ENCODE measurements around the gene CARD8. TPM values are rescaled to one million over a fixed set of nuclear protein-coding genes. Genes with fewer than 3 reads are reported as not detected.

The CARD8 gene
- total and polyA plus RNA-seq, 4 donors = 7.6 to 116 (median 32.3) TPM

DNA sequence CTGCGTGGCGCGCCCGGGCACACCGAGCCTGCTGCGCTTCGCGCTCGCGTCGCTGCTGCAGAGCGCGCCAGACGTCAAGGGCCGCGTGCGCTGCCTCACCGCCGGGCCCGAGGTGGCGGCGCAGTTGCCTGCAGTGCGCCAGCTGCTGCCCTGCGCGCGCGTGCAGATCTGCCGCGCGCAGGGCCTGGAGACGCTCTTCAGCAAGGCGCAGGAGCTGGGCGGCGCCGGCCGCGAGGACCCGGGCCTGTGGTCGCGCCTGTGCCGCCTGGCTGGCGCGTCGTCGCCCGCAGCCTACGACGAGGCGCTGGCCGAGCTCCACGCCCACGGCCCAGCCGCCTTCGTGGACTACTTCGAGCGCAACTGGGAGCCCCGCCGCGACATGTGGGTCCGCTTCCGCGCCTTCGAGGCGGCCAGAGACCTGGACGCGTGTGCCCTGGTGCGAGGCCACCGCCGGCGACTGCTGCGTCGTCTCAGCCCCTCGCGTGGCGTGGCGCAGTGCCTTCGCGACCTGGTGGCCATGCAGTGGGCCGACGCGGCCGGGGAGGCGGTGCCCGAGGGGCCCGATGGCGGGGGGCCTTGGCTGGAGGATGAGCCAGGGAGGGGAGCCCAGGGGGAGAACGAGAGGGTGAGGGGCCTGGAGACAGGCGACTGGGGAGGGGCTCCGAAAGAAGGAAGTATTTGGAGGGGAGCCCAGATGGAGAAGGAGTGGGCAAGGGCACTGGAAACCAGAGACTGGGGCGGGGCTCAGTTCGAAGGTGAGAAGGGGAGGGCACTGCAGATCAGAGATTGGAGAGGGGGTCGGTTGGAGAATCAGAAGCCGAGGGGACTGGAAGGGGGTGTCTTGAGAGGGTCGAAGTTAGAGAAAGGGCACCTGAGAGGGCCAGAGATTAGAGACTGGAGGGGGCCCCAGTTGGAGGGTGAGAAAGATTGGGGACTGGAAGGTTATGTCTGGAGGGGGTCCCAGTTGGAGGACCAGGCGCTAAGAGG lies 60.6 kb downstream of the CARD8 start:
- Histone ChIP-seq H3K27ac (ENCODE audit: low read depth in 1 of 2, low read length in 2 of 2) (no peak overlapping the region), H3K36me3 (ENCODE audit: control insufficient read depth in 1 of 2, insufficient read depth in 2 of 2, low read length in 1 of 2) (no peaks in the 10 kb centered on the region), H3K4me3 (ENCODE audit: low read length in 2 of 2) (no peak overlapping the region), H3K27me3 (ENCODE audit: control insufficient read depth in 1 of 2, insufficient read depth in 2 of 2, low read length in 1 of 2) (no peaks in the 10 kb centered on the region), H3K9me3 (ENCODE audit: control insufficient read depth, low read length) (no peaks in the 10 kb centered on the region), H3K4me1 (ENCODE audit: control insufficient read depth in 1 of 2, insufficient read depth in 2 of 2, low read length in 2 of 2) (no peaks in the 10 kb centered on the region)
- WGBS, 2 donors = 72 to 76% methylated on average over 94 to 95 of the region's 95 CpGs
- DNase-seq (peak in 1 of 2 donors; percentile 69), ATAC-seq (ENCODE audit: low FRiP score) (no peak)
- intact Hi-C loops (cut with DNase I) = no loop called here

DNA sequence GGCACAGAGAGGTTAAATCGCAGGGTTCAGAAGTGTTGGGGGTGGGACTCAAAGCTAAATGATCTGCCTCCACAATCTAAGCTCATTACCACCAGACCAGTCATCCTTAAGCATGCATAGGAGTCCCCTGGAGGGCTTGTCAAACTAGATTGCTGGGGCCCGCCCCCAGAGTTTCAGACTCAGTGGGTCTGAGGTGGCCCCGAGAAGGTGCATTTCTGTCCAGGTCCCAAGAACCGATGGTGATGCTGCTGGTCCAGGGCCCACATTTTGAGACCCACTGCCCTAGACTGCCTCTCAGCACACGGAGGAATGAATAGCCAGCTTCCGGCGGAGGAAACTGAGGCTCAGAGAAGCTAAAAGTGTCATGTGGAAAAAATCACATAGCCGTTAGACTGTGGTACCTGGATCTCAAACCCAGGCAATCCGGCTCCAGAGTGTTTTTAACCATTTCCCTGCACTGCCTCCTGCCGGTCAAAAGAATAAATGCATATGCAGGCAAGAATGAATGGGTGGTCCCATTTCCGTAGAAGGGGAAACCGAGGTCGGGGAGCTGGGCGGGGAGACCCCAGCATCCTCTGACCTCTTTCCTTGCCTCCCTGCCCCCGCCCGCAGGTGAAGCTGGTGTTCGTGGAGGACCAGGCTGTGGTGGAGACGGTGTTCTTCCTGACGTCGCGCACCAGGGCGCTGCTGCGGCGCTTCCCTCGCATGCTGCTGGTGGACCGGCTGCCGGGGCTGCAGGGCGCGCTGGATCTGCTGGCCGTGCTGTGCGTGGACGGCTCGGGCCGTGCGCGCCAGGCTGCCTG lies 61.5 kb downstream of the CARD8 start:
- ATAC-seq (ENCODE audit: low FRiP score) = no peak
- Histone ChIP-seq H3K27me3 (ENCODE audit: control insufficient read depth in 1 of 2, insufficient read depth in 2 of 2, low read length in 1 of 2) (no peaks in the 10 kb centered on the region), H3K4me1 (ENCODE audit: control insufficient read depth in 1 of 2, insufficient read depth in 2 of 2, low read length in 2 of 2) (no peaks in the 10 kb centered on the region), H3K4me3 (ENCODE audit: low read length in 2 of 2) (no peak overlapping the region), H3K9me3 (ENCODE audit: control insufficient read depth, low read length) (no peaks in the 10 kb centered on the region), H3K36me3 (ENCODE audit: control insufficient read depth in 1 of 2, insufficient read depth in 2 of 2, low read length in 1 of 2) (no peaks in the 10 kb centered on the region), H3K27ac (ENCODE audit: low read depth in 1 of 2, low read length in 2 of 2) (no peak overlapping the region)
- intact Hi-C loops (cut with DNase I) = no loop called here
- DNase-seq = peak in 1 of 2 donors; percentile 68
- WGBS, 2 donors = 69 to 70% methylated on average over 36 of the region's 36 CpGs

DNA sequence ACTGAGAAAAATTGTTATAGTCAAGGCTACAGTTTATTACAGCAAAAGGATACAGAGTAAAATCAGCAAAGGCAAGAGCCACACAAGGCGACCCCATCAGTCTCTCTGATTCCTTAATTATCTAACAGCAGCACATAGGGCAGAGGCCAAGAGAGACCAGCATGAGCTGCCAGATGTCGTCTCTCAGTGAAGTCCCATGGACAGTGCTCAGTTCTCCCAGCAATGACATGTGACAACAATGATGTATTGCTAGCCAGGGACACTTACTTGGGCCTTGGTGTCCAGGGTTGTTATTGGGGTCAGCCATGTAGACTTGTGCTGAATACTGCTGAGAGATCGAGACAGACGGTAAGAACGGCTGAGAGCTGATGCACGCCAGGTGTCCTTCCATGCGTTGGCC lies 63.0 kb downstream of the CARD8 start:
- DNase-seq = peak in 1 of 2 donors; percentile 35
- Histone ChIP-seq H3K36me3 (ENCODE audit: control insufficient read depth in 1 of 2, insufficient read depth in 2 of 2, low read length in 1 of 2) (no peaks in the 10 kb centered on the region), H3K4me1 (ENCODE audit: control insufficient read depth in 1 of 2, insufficient read depth in 2 of 2, low read length in 2 of 2) (no peaks in the 10 kb centered on the region), H3K27me3 (ENCODE audit: control insufficient read depth in 1 of 2, insufficient read depth in 2 of 2, low read length in 1 of 2) (no peaks in the 10 kb centered on the region), H3K9me3 (ENCODE audit: control insufficient read depth, low read length) (no peaks in the 10 kb centered on the region), H3K4me3 (ENCODE audit: low read length in 2 of 2) (no peak overlapping the region), H3K27ac (ENCODE audit: low read depth in 1 of 2, low read length in 2 of 2) (no peak overlapping the region)
- 84 to 86% methylated on average over 7 of the region's 7 CpGs for WGBS, 2 donors
- ATAC-seq (ENCODE audit: low FRiP score) = no peak
- intact Hi-C loops (cut with DNase I) = no loop called here

DNA sequence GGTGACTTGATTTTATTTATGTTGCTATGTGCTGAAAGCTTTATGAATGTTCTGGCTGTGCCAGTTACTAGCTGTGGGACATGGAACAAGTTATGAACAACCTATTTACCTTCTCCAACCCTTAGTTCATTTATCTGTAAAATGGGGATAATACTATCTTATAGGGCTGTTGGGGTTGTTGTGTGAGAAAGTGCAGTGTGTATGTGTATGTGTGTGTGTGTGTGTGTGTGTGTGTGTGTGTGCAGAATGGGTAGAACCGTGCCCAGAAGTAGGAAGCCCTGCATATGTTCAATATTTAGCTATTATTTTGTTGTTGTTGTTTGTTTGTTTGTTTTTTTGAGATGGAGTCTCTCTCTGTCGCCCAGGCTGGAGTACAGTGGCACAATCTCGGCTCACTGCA lies 64.8 kb downstream of the CARD8 start:
- H3K36me3 ChIP-seq (ENCODE audit: control insufficient read depth in 1 of 2, insufficient read depth in 2 of 2, low read length in 1 of 2) = no peaks in the 10 kb centered on the region
- H3K9me3 ChIP-seq (ENCODE audit: control insufficient read depth, low read length) = no peaks in the 10 kb centered on the region
- no peak for ATAC-seq (ENCODE audit: low FRiP score)
- H3K27ac ChIP-seq (ENCODE audit: low read depth in 1 of 2, low read length in 2 of 2) = no peak overlapping the region
- no peak for DNase-seq
- intact Hi-C loops (cut with DNase I) = no loop called here
- H3K4me1 ChIP-seq (ENCODE audit: control insufficient read depth in 1 of 2, insufficient read depth in 2 of 2, low read length in 2 of 2) = no peaks in the 10 kb centered on the region
- H3K27me3 ChIP-seq (ENCODE audit: control insufficient read depth in 1 of 2, insufficient read depth in 2 of 2, low read length in 1 of 2) = no peaks in the 10 kb centered on the region
- no peak overlapping the region for H3K4me3 ChIP-seq (ENCODE audit: low read length in 2 of 2)
- WGBS, 2 donors = 80 to 93% methylated on average over 3 of the region's 3 CpGs

DNA sequence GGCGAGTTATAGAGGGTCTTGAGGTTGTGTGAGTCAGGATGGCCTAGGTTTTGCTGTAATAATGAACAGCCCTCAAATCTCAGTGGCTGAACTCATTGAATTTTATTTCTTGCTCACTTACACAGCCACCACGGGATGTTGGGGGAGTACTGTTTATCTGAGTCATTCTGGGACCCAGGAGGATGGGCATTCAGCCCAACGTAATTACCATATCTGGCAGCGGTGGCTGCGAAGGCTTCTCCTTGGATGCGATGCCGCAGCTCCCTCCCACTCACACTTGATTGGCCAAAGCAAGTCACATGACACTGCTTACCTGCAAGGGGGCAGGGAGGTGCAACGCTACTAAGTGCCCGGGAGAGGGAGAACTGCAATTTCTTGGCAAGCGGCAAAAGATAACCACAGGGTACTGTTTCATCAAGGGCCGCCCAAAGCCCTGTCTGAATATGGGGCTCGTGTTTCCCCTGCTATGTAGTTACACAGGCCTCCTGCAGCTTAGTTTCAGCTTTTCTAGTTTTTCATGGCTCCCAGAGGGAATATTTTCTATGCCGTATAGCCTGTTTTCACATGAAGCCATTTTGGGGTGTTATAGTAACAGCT lies 65.3 kb downstream of the CARD8 start:
- Histone ChIP-seq H3K27ac (ENCODE audit: low read depth in 1 of 2, low read length in 2 of 2) (no peak overlapping the region), H3K9me3 (ENCODE audit: control insufficient read depth, low read length) (no peaks in the 10 kb centered on the region), H3K4me3 (ENCODE audit: low read length in 2 of 2) (no peak overlapping the region), H3K4me1 (ENCODE audit: control insufficient read depth in 1 of 2, insufficient read depth in 2 of 2, low read length in 2 of 2) (no peaks in the 10 kb centered on the region), H3K36me3 (ENCODE audit: control insufficient read depth in 1 of 2, insufficient read depth in 2 of 2, low read length in 1 of 2) (no peaks in the 10 kb centered on the region), H3K27me3 (ENCODE audit: control insufficient read depth in 1 of 2, insufficient read depth in 2 of 2, low read length in 1 of 2) (no peaks in the 10 kb centered on the region)
- intact Hi-C loops (cut with DNase I) = no loop called here
- WGBS, 2 donors = 61 to 69% methylated on average over 13 of the region's 13 CpGs
- ATAC-seq (ENCODE audit: low FRiP score) (no peak), DNase-seq (peak in 1 of 2 donors; percentile 51)

DNA sequence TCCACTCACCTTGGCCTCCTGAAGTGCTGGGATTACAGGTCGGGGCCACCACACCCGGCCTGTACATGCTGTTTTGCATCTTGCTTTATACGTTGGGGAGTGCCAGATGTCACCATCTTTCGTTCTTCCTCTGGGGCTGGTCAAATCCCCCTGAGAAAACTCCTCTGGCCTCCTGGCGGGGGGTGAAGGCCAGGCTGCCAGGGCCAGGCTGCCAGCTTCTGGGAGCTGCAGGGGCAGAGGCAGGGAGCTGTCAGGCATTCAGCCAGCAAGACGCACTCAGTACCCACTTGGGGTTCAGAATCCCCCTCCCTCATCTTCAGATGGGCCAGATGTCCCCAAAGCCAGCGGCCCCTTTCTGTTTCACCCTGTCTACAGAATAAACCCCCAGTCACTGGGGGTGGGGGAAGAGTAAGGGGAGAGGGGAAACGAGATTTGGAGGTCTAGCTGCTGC lies 69.1 kb downstream of the CARD8 start:
- WGBS, 2 donors = 54 to 65% methylated on average over 8 of the region's 8 CpGs
- intact Hi-C loops (cut with DNase I) = no loop called here
- DNase-seq (no peak), ATAC-seq (ENCODE audit: low FRiP score) (no peak)
- Histone ChIP-seq H3K4me3 (ENCODE audit: low read length in 2 of 2) (no peak overlapping the region), H3K27me3 (ENCODE audit: control insufficient read depth in 1 of 2, insufficient read depth in 2 of 2, low read length in 1 of 2) (no peaks in the 10 kb centered on the region), H3K9me3 (ENCODE audit: control insufficient read depth, low read length) (no peaks in the 10 kb centered on the region), H3K36me3 (ENCODE audit: control insufficient read depth in 1 of 2, insufficient read depth in 2 of 2, low read length in 1 of 2) (no peaks in the 10 kb centered on the region), H3K4me1 (ENCODE audit: control insufficient read depth in 1 of 2, insufficient read depth in 2 of 2, low read length in 2 of 2) (no peaks in the 10 kb centered on the region), H3K27ac (ENCODE audit: low read depth in 1 of 2, low read length in 2 of 2) (no peak overlapping the region)

DNA sequence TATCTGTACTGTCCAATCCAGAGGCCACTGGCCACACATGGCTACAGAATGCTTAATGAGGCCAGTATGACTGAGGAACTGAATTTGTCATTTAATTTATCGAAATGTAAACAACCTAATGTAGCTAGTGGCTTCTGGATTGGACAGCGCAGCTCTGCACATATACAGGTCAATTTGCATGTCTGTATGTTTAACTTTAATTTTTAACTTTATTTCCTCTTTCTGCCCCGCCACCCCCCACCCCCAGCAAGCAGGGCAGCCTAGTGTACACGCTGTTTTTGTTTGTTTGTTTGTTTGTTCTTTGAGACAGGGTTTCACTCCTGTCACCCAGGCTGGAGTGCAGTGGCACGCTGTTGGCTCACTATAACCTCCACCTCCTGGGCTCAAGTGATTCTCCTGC lies 69.7 kb downstream of the CARD8 start:
- Histone ChIP-seq H3K9me3 (ENCODE audit: control insufficient read depth, low read length) (no peaks in the 10 kb centered on the region), H3K4me3 (ENCODE audit: low read length in 2 of 2) (no peak overlapping the region), H3K4me1 (ENCODE audit: control insufficient read depth in 1 of 2, insufficient read depth in 2 of 2, low read length in 2 of 2) (no peaks in the 10 kb centered on the region), H3K36me3 (ENCODE audit: control insufficient read depth in 1 of 2, insufficient read depth in 2 of 2, low read length in 1 of 2) (no peaks in the 10 kb centered on the region), H3K27ac (ENCODE audit: low read depth in 1 of 2, low read length in 2 of 2) (no peak overlapping the region), H3K27me3 (ENCODE audit: control insufficient read depth in 1 of 2, insufficient read depth in 2 of 2, low read length in 1 of 2) (no peaks in the 10 kb centered on the region)
- ATAC-seq (ENCODE audit: low FRiP score) (no peak), DNase-seq (no peak)
- intact Hi-C loops (cut with DNase I) = no loop called here
- 91 to 94% methylated on average over 5 of the region's 5 CpGs for WGBS, 2 donors

DNA sequence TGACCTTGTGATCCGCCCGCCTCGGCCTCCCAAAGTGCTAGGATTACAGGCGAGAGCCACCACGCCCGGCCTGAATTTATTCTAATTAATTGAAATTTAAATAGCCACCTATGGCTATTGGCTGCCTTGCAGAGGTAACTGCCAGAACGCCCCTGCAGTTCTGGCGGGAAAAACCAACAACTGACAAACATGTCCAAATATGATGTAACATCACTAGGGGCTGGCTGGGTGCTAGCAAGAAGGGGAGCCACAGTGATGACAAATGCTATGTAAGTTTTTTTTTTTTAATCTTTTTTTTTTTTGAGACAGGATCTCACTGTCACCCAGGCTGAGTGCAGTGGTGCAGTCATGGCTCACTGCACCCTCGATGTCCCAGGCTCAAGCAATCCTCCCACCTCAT lies 72.4 kb downstream of the CARD8 start:
- Histone ChIP-seq H3K27ac (ENCODE audit: low read depth in 1 of 2, low read length in 2 of 2) (no peak overlapping the region), H3K4me1 (ENCODE audit: control insufficient read depth in 1 of 2, insufficient read depth in 2 of 2, low read length in 2 of 2) (no peaks in the 10 kb centered on the region), H3K36me3 (ENCODE audit: control insufficient read depth in 1 of 2, insufficient read depth in 2 of 2, low read length in 1 of 2) (no peaks in the 10 kb centered on the region), H3K9me3 (ENCODE audit: control insufficient read depth, low read length) (no peaks in the 10 kb centered on the region), H3K4me3 (ENCODE audit: low read length in 2 of 2) (no peak overlapping the region), H3K27me3 (ENCODE audit: control insufficient read depth in 1 of 2, insufficient read depth in 2 of 2, low read length in 1 of 2) (no peaks in the 10 kb centered on the region)
- DNase-seq = no peak
- intact Hi-C loops (cut with DNase I) = no loop called here
- ATAC-seq (ENCODE audit: low FRiP score) = no peak
- WGBS, 2 donors = 89 to 91% methylated on average over 9 of the region's 9 CpGs
